Common myeloid progenitor, CD34-positive (primary cell): ENCODE results near the gene CABCOCO1.

Experiments used
- CTCF ChIA-PET: fragments of 350-600 bp; sonication (Branson Sonifier 250); formaldehyde crosslinking; loops from one replicate; lab custom pipeline; 2021; ENCODE audit warnings: antibody characterized with exemption; lab: Charles Lee
- POLR2A ChIA-PET: fragments of 350-600 bp; sonication (Branson Sonifier 250); formaldehyde crosslinking; loops from one replicate; lab custom pipeline; 2021; ENCODE audit warnings: antibody characterized with exemption; lab: Charles Lee
- DNase-seq, 3 donors: peaks; one replicate each; pipeline versions ENCODE4 v3.0.0 to v3.0.0-alpha.2; 2013
- H3K27ac ChIP-seq, 2 experiments: 1 replicate in 1 of 2; 2 replicates in 1 of 2; pipeline ENCODE4 v1.7.0; 2013; ENCODE audit warnings: inconsistent platforms in 2 of 2, low read length in 2 of 2, mild to moderate bottlenecking in 2 of 2, low read depth in 1 of 2, moderate library complexity in 1 of 2; ENCODE audit not compliant: severe bottlenecking in 2 of 2, insufficient read depth in 1 of 2, poor library complexity in 1 of 2
- H3K27me3 ChIP-seq, 5 experiments: replicated peaks in 2 of 5; 1 replicate in 3 of 5; 2 replicates in 2 of 5; pipeline versions ENCODE4 v1.6.1 to v1.7.0; 2013; ENCODE audit warnings: low read length in 4 of 5, mild to moderate bottlenecking in 2 of 5, moderate library complexity in 2 of 5, inconsistent platforms in 1 of 5; ENCODE audit not compliant: insufficient read depth in 5 of 5, control insufficient read depth in 4 of 5
- H3K36me3 ChIP-seq, 4 experiments: 1 replicate in 2 of 4; 2 replicates in 2 of 4; pipeline versions ENCODE4 v1.6.1 to v1.7.0; 2013; ENCODE audit warnings: low read length in 3 of 4, control low read depth in 1 of 4, mild to moderate bottlenecking in 1 of 4; ENCODE audit not compliant: control insufficient read depth in 4 of 4, insufficient read depth in 4 of 4
- H3K4me1 ChIP-seq, 4 experiments: 1 replicate in 3 of 4; 2 replicates in 1 of 4; pipeline versions ENCODE4 v1.6.1 to v1.7.1; 2013; ENCODE audit warnings: low read length in 3 of 4, mild to moderate bottlenecking in 3 of 4, control low read depth in 1 of 4, inconsistent platforms in 1 of 4, moderate library complexity in 1 of 4; ENCODE audit not compliant: control insufficient read depth in 4 of 4, insufficient read depth in 4 of 4; ENCODE audit errors: control extremely low read depth in 1 of 4
- H3K4me3 ChIP-seq, 7 experiments: 1 replicate in 4 of 7; 2 replicates in 3 of 7; pipeline versions ENCODE4 v1.5.1 to v1.7.0; 2013; ENCODE audit warnings: mild to moderate bottlenecking in 7 of 7, low read length in 6 of 7, moderate library complexity in 6 of 7, inconsistent platforms in 2 of 7, low read depth in 2 of 7, control low read depth in 1 of 7; ENCODE audit not compliant: insufficient read depth in 4 of 7, control insufficient read depth in 1 of 7; ENCODE audit errors: extremely low read depth in 1 of 7
- H3K9me3 ChIP-seq, 5 experiments: 1 replicate in 4 of 5; 2 replicates in 1 of 5; pipeline versions ENCODE4 v1.6.1 to v1.7.1; 2013; ENCODE audit warnings: low read length in 4 of 5, mild to moderate bottlenecking in 2 of 5, inconsistent platforms in 1 of 5, low read depth in 1 of 5, moderate library complexity in 1 of 5; ENCODE audit not compliant: control insufficient read depth in 4 of 5, insufficient read depth in 2 of 5; ENCODE audit errors: control extremely low read depth in 1 of 5
- WGBS: methylation state at CpG from one replicate; pipeline ENCODE4 v1.1.5; 2013; ENCODE audit not compliant: insufficient coverage; 5-methylcytosine and 5-hydroxymethylcytosine counted together

The CABCOCO1 gene

GRCh38 chr10:61621605-61622051, 41.1 kb upstream of the CABCOCO1 start:
- WGBS, result 39% methylated on average over 8 of the region's 10 CpGs
- ChIA-PET CTCF (no interaction called here), POLR2A (no interaction called here)
- H3K4me1 ChIP-seq, result peaks cover 0 to 8% (median 3%) of the 10 kb centered on the region in 4 experiments
- peaks cover 0 to 2% (median 0%) of the 10 kb centered on the region in 5 experiments for H3K9me3 ChIP-seq
- no peaks in the 10 kb centered on the region for H3K36me3 ChIP-seq
- peak overlapping the region in 2 of 7 experiments; percentile 27 to 30 for H3K4me3 ChIP-seq
- no peaks in the 10 kb centered on the region for H3K27me3 ChIP-seq
- H3K27ac ChIP-seq, result no peak overlapping the region
- DNase-seq, result peak in 2 of 3 donors; percentile 12 to 23

- ChIA-PET CTCF (interaction anchor here (0.7 kb wide), 1 partner anchor 17 kb away, joined by 3 read pairs; no protein-coding TSS in a partner anchor), POLR2A (no interaction called here)
- Histone ChIP-seq H3K4me1 (peaks cover 0 to 8% (median 3%) of the 10 kb centered on the region in 4 experiments), H3K9me3 (peaks cover 0 to 2% (median 0%) of the 10 kb centered on the region in 5 experiments), H3K27ac (no peak overlapping the region), H3K27me3 (no peaks in the 10 kb centered on the region), H3K4me3 (no peak overlapping the region), H3K36me3 (no peaks in the 10 kb centered on the region)
- WGBS, result 90% methylated on average over 2 of the region's 4 CpGs
- no peak for DNase-seq
Observed at GRCh38 chr10:61623161-61623560, 39.6 kb upstream of the CABCOCO1 start.

GRCh38 chr10:61626209-61626608, 36.5 kb upstream of the CABCOCO1 start:
- Histone ChIP-seq H3K9me3 (no peaks in the 10 kb centered on the region), H3K4me3 (no peak overlapping the region), H3K27ac (no peak overlapping the region), H3K27me3 (no peaks in the 10 kb centered on the region), H3K36me3 (no peaks in the 10 kb centered on the region), H3K4me1 (peaks cover 0 to 8% (median 3%) of the 10 kb centered on the region in 4 experiments)
- 100% methylated on average over 2 of the region's 2 CpGs for WGBS
- POLR2A ChIA-PET, result interaction anchor here (0.6 kb wide), 1 partner anchor 481 kb away, joined by 3 read pairs; no protein-coding TSS in a partner anchor
- no peak for DNase-seq
- CTCF ChIA-PET, result interaction anchor here (1.1 kb wide), 1 partner anchor 13 kb away, joined by 5 read pairs; no protein-coding TSS in a partner anchor

- Histone ChIP-seq H3K4me1 (peaks cover 0 to 8% (median 0%) of the 10 kb centered on the region in 4 experiments), H3K36me3 (no peaks in the 10 kb centered on the region), H3K9me3 (no peaks in the 10 kb centered on the region), H3K27me3 (no peaks in the 10 kb centered on the region), H3K4me3 (no peak overlapping the region), H3K27ac (no peak overlapping the region)
- DNase-seq, result no peak
- 100% methylated on average over 1 of the region's 5 CpGs for WGBS
- ChIA-PET CTCF (no interaction called here), POLR2A (no interaction called here)
Observed at GRCh38 chr10:61627266-61627665, 35.5 kb upstream of the CABCOCO1 start.

GRCh38 chr10:61628151-61628874, 34.4 kb upstream of the CABCOCO1 start:
- 100% methylated on average over 2 of the region's 3 CpGs for WGBS
- CTCF ChIA-PET, result no interaction called here

GRCh38 chr10:61628875-61629513, 33.7 kb upstream of the CABCOCO1 start:
- WGBS, result 100% methylated on average over 1 of the region's 4 CpGs
- Histone ChIP-seq H3K27me3 (no peaks in the 10 kb centered on the region), H3K4me1 (peaks cover 0 to 2% (median 0%) of the 10 kb centered on the region in 4 experiments), H3K9me3 (no peaks in the 10 kb centered on the region), H3K27ac (no peak overlapping the region), H3K4me3 (no peak overlapping the region), H3K36me3 (no peaks in the 10 kb centered on the region)
- no peak for DNase-seq
- ChIA-PET POLR2A (no interaction called here), CTCF (interaction anchor here (1.0 kb wide), 1 partner anchor 604 kb away, joined by 3 read pairs; no protein-coding TSS in a partner anchor)

More at GRCh38 chr10:61628151-61628874, 34.4 kb upstream of the CABCOCO1 start:
- H3K4me1 ChIP-seq, result peaks cover 0 to 8% (median 0%) of the 10 kb centered on the region in 4 experiments
- H3K9me3 ChIP-seq, result no peaks in the 10 kb centered on the region
- POLR2A ChIA-PET, result no interaction called here
- H3K36me3 ChIP-seq, result no peaks in the 10 kb centered on the region
- no peak overlapping the region for H3K27ac ChIP-seq
- no peak overlapping the region for H3K4me3 ChIP-seq
- no peak for DNase-seq
- no peaks in the 10 kb centered on the region for H3K27me3 ChIP-seq

GRCh38 chr10:61629576-61629975, 33.2 kb upstream of the CABCOCO1 start:
- ChIA-PET CTCF (interaction anchor here (1.0 kb wide), 1 partner anchor 604 kb away, joined by 3 read pairs; no protein-coding TSS in a partner anchor), POLR2A (no interaction called here)
- Histone ChIP-seq H3K9me3 (no peaks in the 10 kb centered on the region), H3K4me1 (no peaks in the 10 kb centered on the region), H3K4me3 (no peak overlapping the region), H3K27me3 (no peaks in the 10 kb centered on the region), H3K27ac (no peak overlapping the region), H3K36me3 (no peaks in the 10 kb centered on the region)
- no peak for DNase-seq
- 98% methylated on average over 4 of the region's 4 CpGs for WGBS
